MCF 10A (cell line): Measurements from ENCODE around the gene PPP1R2B. TPM values are rescaled to one million over a fixed set of nuclear protein-coding genes. Genes with fewer than 3 reads are reported as not detected.

Experiments used
- BruUV-seq: library from RNA; stranded (reverse); fragments of 400-500 nt; replicated peaks from 2 replicates; lab custom pipeline; 2021; lab: Mats Ljungman, UMichigan
- CTCF ChIA-PET: fragments of 300-600 bp; sonication (Branson Sonifier 250); formaldehyde crosslinking; extraction: SDS; loops from one replicate; lab custom pipeline; 2021; ENCODE audit warnings: antibody characterized with exemption, inconsistent platforms; lab: Yijun Ruan, JAX
- POLR2A ChIA-PET: fragments of 300-600, 350-650 bp; sonication (Branson Sonifier 250); formaldehyde crosslinking; extraction: SDS; loops from one replicate; lab custom pipeline; 2020; ENCODE audit warnings: antibody characterized with exemption, inconsistent platforms; lab: Yijun Ruan, JAX
- DNase-seq: peaks from one replicate; pipeline ENCODE4 v3.0.0-alpha.2; 2018; ENCODE audit not compliant: unreplicated experiment
- H3K27ac Mint-ChIP-seq: one replicate; pipeline ENCODE4 v1.8.0; 2022; ENCODE audit warnings: mild to moderate bottlenecking, low read depth, mixed read lengths; ENCODE audit not compliant: unreplicated experiment
- H3K27me3 Mint-ChIP-seq: one replicate; pipeline ENCODE4 v1.8.0; 2022; ENCODE audit warnings: mixed read lengths; ENCODE audit not compliant: insufficient read depth, unreplicated experiment
- H3K36me3 Mint-ChIP-seq: one replicate; pipeline ENCODE4 v1.8.0; 2022; ENCODE audit warnings: mild to moderate bottlenecking, moderate library complexity, mixed read lengths; ENCODE audit not compliant: insufficient read depth, unreplicated experiment
- H3K4me1 Mint-ChIP-seq: one replicate; pipeline ENCODE4 v1.8.0; 2022; ENCODE audit warnings: mixed read lengths; ENCODE audit not compliant: insufficient read depth, unreplicated experiment
- H3K4me3 Mint-ChIP-seq: one replicate; pipeline ENCODE4 v1.8.0; 2022; ENCODE audit warnings: mild to moderate bottlenecking, moderate library complexity, mixed read lengths; ENCODE audit not compliant: unreplicated experiment
- H3K9me3 Mint-ChIP-seq: one replicate; pipeline ENCODE4 v1.8.0; 2022; ENCODE audit warnings: mixed read lengths; ENCODE audit not compliant: unreplicated experiment
- CTCF ChIP-seq: fragments of 200-600 bp; IDR thresholded peaks from one replicate; pipeline ENCODE4 v1.8.0; 2022; ENCODE audit warnings: antibody characterized with exemption, mild to moderate bottlenecking; ENCODE audit not compliant: unreplicated experiment
- intact Hi-C: fragments of 100-400 bp; cut with micrococcal nuclease; formaldehyde crosslinking; loops from 2 replicates; pipeline ENCODE4 v1.14.1; 2022
- total RNA-seq: library from RNA; stranded (reverse); gene quantifications from 2 replicates; pipeline ENCODE4 v1.2.3, GENCODE V29; 2022

PPP1R2B gene
- total RNA-seq, 1 experiment from 2014 or later: not detected

- no TSS peak for BruUV-seq
- DNase-seq: no peak
- CTCF ChIA-PET: no interaction called here
- no peak for TF ChIP-seq CTCF
- H3K27me3 Mint-ChIP-seq: no peaks in the 10 kb centered on the region
- no peak overlapping the region for H3K4me3 Mint-ChIP-seq
- POLR2A ChIA-PET: no interaction called here
- H3K27ac Mint-ChIP-seq: no peak overlapping the region
- peaks cover 11% of the 10 kb centered on the region for H3K4me1 Mint-ChIP-seq
- H3K9me3 Mint-ChIP-seq: no peaks in the 10 kb centered on the region
- intact Hi-C loops: no loop called here
- no peaks in the 10 kb centered on the region for H3K36me3 Mint-ChIP-seq
Observed at GRCh38 chr5:156883316-156883875, 33.3 kb downstream of the PPP1R2B start.

- Mint-ChIP-seq H3K9me3 (no peaks in the 10 kb centered on the region), H3K27ac (no peak overlapping the region), H3K4me3 (no peak overlapping the region), H3K36me3 (no peaks in the 10 kb centered on the region), H3K27me3 (no peaks in the 10 kb centered on the region), H3K4me1 (peaks cover 8% of the 10 kb centered on the region)
- intact Hi-C loops: no loop called here
- peak; percentile 2 for DNase-seq
- BruUV-seq: no TSS peak
- POLR2A ChIA-PET: interaction anchor here (0.7 kb wide), 1 partner anchor 10 kb away, joined by 3 read pairs; no protein-coding TSS in a partner anchor
- CTCF ChIA-PET: interaction anchor here (0.7 to 1.6 kb wide), 5 partner anchors 9 to 453 kb away, joined by 3 to 6 read pairs (median 3); no protein-coding TSS in a partner anchor
- no peak for TF ChIP-seq CTCF
Observed at GRCh38 chr5:156888520-156888919, 38.4 kb downstream of the PPP1R2B start.

- POLR2A ChIA-PET: no interaction called here
Observed at GRCh38 chr5:156892223-156892622, 42.1 kb downstream of the PPP1R2B start.

GRCh38 chr5:156892864-156893263 lies 42.8 kb downstream of the PPP1R2B start:
- Mint-ChIP-seq H3K27ac (no peak overlapping the region), H3K9me3 (no peaks in the 10 kb centered on the region), H3K4me1 (peaks cover 14% of the 10 kb centered on the region), H3K4me3 (no peak overlapping the region), H3K36me3 (no peaks in the 10 kb centered on the region), H3K27me3 (no peaks in the 10 kb centered on the region)
- no TSS peak for BruUV-seq
- CTCF ChIA-PET: interaction anchor here (0.6 kb wide), 1 partner anchor 313 kb away, joined by 4 read pairs; no protein-coding TSS in a partner anchor
- POLR2A ChIA-PET: no interaction called here
- DNase-seq: no peak
- intact Hi-C loops: no loop called here
- TF ChIP-seq CTCF: no peak

More at GRCh38 chr5:156892223-156892622, 42.1 kb downstream of the PPP1R2B start:
- H3K9me3 Mint-ChIP-seq: no peaks in the 10 kb centered on the region
- intact Hi-C loops: no loop called here
- H3K4me1 Mint-ChIP-seq: peaks cover 14% of the 10 kb centered on the region
- no peak for DNase-seq
- no peak overlapping the region for H3K27ac Mint-ChIP-seq
- CTCF ChIA-PET: no interaction called here
- no peaks in the 10 kb centered on the region for H3K36me3 Mint-ChIP-seq
- no peak for TF ChIP-seq CTCF
- no peaks in the 10 kb centered on the region for H3K27me3 Mint-ChIP-seq
- no peak overlapping the region for H3K4me3 Mint-ChIP-seq
- no TSS peak for BruUV-seq
